ENCODE measurements around the gene BRCC3.

Gene BRCC3

GRCh38 chrX:155105919-155106318, 34.6 kb downstream of the BRCC3 start:
- no peak for TF ChIP-seq CTCF (IDR thresholded peaks at IDR 0.05; ENCODE audit: control extremely low read depth, extremely low read depth, low read depth, missing control alignments)
- no peak for DNase-seq (ENCODE audit: extremely low spot score)
- CTCF ChIA-PET = interaction anchor here (3.0 kb wide), 1 partner anchor 11 kb away, joined by 16 read pairs; no protein-coding TSS in a partner anchor
- POLR2A ChIA-PET = no interaction called here

- DNase-seq (ENCODE audit: extremely low spot score) = no peak
- CTCF ChIA-PET = interaction anchor here (1.6 kb wide), 1 partner anchor 14 kb away, joined by 6 read pairs; no protein-coding TSS in a partner anchor
- TF ChIP-seq CTCF (IDR thresholded peaks at IDR 0.05; ENCODE audit: control extremely low read depth, extremely low read depth, low read depth, missing control alignments) = no peak
- POLR2A ChIA-PET = no interaction called here
Measured at GRCh38 chrX:155108427-155108826, 37.1 kb downstream of the BRCC3 start.

- DNase-seq (ENCODE audit: extremely low spot score) = no peak
- ChIA-PET CTCF (no interaction called here), POLR2A (no interaction called here)
- no peak for TF ChIP-seq CTCF (IDR thresholded peaks at IDR 0.05; ENCODE audit: control extremely low read depth, extremely low read depth, low read depth, missing control alignments)
Measured at GRCh38 chrX:155112171-155112570, 40.9 kb downstream of the BRCC3 start.

- no peak for TF ChIP-seq CTCF (IDR thresholded peaks at IDR 0.05; ENCODE audit: control extremely low read depth, extremely low read depth, low read depth, missing control alignments)
- ChIA-PET POLR2A (no interaction called here), CTCF (no interaction called here)
- DNase-seq (ENCODE audit: extremely low spot score) = no peak
Measured at GRCh38 chrX:155113097-155113496, 41.8 kb downstream of the BRCC3 start.

GRCh38 chrX:155115174-155115819, 44.0 kb downstream of the BRCC3 start:
- POLR2A ChIA-PET = no interaction called here
- TF ChIP-seq CTCF (IDR thresholded peaks at IDR 0.05; ENCODE audit: control extremely low read depth, extremely low read depth, low read depth, missing control alignments) = no peak
- CTCF ChIA-PET = interaction anchor here (0.8 kb wide), 1 partner anchor 11 kb away, joined by 3 read pairs; no protein-coding TSS in a partner anchor

GRCh38 chrX:155127465-155127864, 56.2 kb downstream of the BRCC3 start:
- TF ChIP-seq CTCF (IDR thresholded peaks at IDR 0.05; ENCODE audit: control extremely low read depth, extremely low read depth, low read depth, missing control alignments) = no peak
- ChIA-PET POLR2A (no interaction called here), CTCF (interaction anchor here (1.2 kb wide), 1 partner anchor 16 kb away, joined by 3 read pairs; no protein-coding TSS in a partner anchor)
- DNase-seq (ENCODE audit: extremely low spot score) = no peak

More at GRCh38 chrX:155115174-155115819, 44.0 kb downstream of the BRCC3 start:
- no peak for DNase-seq (ENCODE audit: extremely low spot score)

Data from GM10248 (cell line).